ENCODE results near the gene BCAR1.
A peak's percentile ranks its signal among the peaks of the same experiment; 100 is the strongest.
"Not testable (repeated sequence)": the region's sequence is repeated elsewhere in the genome, so short reads cannot be mapped to it uniquely, and the experiment has no call there.

BCAR1 gene

GRCh38 chr16:75251280-75252048, at the start of gene BCAR1:
Gene BCAR1, minus strand, starts transcription at chr16:75251624. Its CDS starts 142 bp downstream, at chr16:75251482.
- DNase-seq (ENCODE audit: low read depth, low spot score), result peak; percentile 60

DNA sequence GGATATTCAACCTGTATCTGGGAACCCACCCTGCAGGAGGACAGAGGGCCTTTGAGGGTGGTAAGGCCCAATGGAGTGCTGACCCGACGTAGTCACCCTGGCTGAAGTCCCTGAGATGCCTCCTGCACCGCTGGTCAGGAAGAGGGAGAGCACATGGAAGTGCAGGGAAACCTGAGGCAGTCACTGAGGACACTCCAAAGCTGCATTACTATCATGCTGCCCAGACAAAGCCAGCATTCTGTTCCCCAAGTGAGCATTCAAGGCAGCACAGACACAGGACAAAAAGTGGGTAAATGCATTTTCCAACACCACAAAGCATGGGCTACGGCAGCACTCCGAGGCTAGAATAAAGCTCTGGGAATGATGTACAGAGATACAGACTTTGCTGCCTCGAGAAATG, 46.8 kb upstream of the BCAR1 start:
- no peak for DNase-seq (ENCODE audit: low read depth, low spot score)

GRCh38 chr16:75296606-75297005, 45.2 kb upstream of the BCAR1 start:
- DNase-seq (ENCODE audit: low read depth, low spot score), result no peak

DNA sequence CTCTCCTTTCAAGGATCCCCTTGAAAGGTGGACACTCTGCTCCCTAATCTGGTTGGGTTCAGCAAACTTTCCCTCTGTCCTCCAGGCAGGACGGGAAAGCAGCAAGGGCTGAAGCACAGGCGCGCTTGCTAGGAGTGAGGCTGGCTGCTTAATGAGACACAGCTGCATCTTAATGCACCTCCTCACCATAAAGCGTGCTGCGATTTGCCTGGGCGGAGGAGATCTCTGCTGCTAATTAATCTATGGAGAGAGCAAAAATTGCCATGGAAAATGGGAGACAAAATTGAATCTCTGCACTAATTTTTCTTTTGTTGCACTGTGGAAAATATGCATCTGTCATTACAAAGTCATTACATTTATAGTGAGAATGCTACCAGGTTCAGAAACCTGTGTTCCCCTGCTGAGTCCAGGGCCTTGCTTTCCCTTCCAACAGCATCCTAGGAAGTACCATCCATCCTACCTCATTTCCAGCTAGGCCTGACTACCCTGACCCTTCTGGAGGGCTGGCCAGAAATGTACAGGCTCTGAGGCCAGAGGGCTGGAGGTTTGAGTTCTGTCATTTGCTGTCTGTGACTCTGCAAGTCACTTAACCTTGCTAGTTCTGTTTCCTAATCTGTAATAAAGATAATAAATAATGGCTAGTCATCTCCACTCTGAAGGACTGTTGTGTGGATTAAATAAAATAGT, 43.5 kb upstream of the BCAR1 start:
- DNase-seq (ENCODE audit: low read depth, low spot score), result no peak

DNA sequence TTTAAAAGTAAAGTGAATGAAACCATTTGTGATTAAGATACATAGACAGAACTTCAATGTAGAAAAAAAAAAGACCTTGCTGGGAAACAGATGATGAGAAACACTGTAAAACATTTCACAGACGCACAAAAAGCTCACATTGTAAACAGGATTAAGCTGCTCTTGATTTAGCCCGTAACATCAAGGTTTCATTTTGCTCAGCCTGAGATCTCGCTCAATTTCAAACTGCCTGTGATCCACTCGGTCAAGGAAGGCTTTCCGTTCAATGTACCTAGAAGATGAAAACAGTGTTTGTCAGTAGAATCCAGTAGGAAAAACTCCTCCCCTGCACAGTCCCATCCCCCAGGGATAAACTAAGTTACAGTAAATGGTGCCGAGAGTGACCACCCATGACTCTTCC, 42.3 kb upstream of the BCAR1 start:
- DNase-seq (ENCODE audit: low read depth, low spot score), result no peak

- no peak for DNase-seq (ENCODE audit: low read depth, low spot score)
Measured at GRCh38 chr16:75293173-75293572, 41.7 kb upstream of the BCAR1 start.

DNA sequence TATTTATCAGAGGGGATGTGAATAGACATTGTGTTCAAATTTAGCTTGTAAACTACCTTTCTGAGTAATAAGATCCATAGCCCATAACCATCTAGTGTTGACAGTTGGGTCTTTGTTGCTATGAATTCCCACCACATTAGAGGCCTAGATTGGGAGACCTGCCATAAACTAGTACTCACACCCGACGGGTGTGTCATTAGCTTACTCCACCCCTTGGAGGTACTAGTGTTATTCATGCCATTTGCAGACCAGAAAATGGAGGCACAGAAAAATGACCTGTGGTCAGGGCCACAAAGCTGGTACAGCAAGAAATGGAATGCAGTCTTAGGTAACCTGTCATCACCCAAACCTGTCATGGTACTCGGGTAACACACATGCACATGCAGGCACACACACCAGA, 41.3 kb upstream of the BCAR1 start:
- DNase-seq (ENCODE audit: low read depth, low spot score), result no peak

DNA sequence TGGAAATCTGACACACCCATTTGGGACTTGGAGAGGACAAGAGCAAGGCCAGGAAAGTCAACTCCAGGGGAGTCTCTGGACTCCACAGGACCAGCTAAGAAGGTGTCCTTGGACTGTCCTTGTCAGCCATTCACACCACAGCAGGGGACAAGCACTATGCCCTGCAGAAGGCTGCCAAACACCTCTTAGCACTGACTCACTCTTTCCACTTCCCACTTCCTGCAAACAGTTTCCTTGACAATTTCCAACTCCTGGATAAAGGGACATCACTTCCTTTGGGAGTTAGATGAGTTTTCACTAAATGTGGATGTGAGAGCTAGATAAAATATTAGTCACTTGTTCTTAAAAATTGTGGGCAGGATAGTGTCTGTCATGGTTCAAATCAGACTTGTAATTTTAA, 37.8 kb upstream of the BCAR1 start:
- DNase-seq (ENCODE audit: low read depth, low spot score), result no peak

GRCh38 chr16:75288596-75289120, 37.2 kb upstream of the BCAR1 start:
- no peak for DNase-seq (ENCODE audit: low read depth, low spot score)

DNA sequence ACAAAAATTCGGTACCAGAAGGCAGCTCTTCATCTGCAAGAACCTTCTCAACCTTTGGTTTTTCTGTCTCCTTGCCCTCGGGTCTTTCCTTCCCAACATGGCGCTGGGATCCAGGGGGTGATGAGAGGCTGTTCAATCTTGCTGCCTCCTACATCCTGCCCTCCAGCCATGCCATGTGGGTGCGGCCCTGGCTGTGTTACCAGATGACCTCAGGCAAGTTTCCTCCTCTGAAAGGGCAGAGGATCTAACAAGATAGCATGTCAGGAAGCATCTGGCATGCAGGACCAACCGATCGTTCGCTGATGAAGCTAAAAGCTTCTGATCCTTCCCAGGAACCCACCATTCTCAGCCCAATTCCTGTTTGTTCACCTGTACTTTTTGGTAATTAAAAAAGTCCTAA, 36.8 kb upstream of the BCAR1 start:
- no peak for DNase-seq (ENCODE audit: low read depth, low spot score)

GRCh38 chr16:75287708-75288107, 36.3 kb upstream of the BCAR1 start:
- no peak for DNase-seq (ENCODE audit: low read depth, low spot score)

GRCh38 chr16:75286389-75286788, 35.0 kb upstream of the BCAR1 start:
- DNase-seq (ENCODE audit: low read depth, low spot score), result no peak

GRCh38 chr16:75282466-75283281, 31.2 kb upstream of the BCAR1 start:
- DNase-seq (ENCODE audit: low read depth, low spot score), result no peak

DNA sequence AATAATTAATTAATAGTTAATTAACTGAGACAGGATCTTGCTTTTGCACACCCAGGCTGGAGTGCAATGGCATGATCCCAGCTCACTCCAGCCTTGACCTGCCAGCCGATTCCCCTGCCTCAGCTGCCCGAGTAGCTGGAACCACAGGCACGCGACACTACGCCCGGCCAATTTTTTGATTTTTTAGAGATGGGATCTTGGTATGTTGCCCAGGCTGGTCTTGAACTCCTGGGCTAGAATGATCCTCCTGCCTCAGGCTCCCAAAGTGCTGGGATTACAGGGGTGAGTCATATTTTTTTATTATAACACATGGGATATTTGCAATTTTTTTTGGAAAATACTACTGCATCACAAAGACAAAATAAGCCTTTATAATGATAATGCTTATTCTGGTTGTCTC, 30.4 kb upstream of the BCAR1 start:
- DNase-seq (ENCODE audit: low read depth, low spot score), result no peak

- DNase-seq (ENCODE audit: low read depth, low spot score), result not testable (repeated sequence)
Measured at GRCh38 chr16:75281009-75281408, 29.6 kb upstream of the BCAR1 start.

- no peak for DNase-seq (ENCODE audit: low read depth, low spot score)
Measured at GRCh38 chr16:75280331-75280804, 28.9 kb upstream of the BCAR1 start.

DNA sequence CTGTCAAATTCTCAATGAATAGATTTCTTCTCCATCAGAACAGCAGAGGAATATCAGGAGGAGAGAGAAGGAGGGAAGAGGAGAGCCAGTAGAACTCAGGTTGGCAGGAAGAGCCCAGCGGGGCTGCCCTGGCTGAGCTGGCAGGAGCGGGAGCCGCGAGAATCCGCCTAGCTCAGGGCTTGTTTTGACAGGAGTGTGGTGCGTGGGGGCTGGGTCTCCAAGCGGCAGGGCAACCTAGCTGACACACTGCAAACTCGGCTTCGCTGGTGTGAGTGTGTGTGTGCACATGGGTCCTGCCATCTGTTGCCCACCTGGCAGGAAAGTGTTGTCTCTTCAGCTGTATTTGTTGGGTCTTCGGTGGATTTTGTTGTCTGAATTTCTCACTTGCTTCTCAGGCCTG, 27.9 kb upstream of the BCAR1 start:
- DNase-seq (ENCODE audit: low read depth, low spot score), result no peak

- no peak for DNase-seq (ENCODE audit: low read depth, low spot score)
Measured at GRCh38 chr16:75273054-75273925, 21.9 kb upstream of the BCAR1 start.

- not testable (repeated sequence) for DNase-seq (ENCODE audit: low read depth, low spot score)
Measured at GRCh38 chr16:75272629-75273028, 21.2 kb upstream of the BCAR1 start.

GRCh38 chr16:75272097-75272551, 20.7 kb upstream of the BCAR1 start:
- no peak for DNase-seq (ENCODE audit: low read depth, low spot score)

Data from smooth muscle cell of the brain vasculature (primary cell).